T-helper 1 cell treated with Interleukin-12 subunit alpha and Interleukin-12 subunit beta and Interleukin-4 antibody, amounts not matched to agents 30 ng/mL and 1 ng/mL, for 36 hours (primary cell): ENCODE data around the gene NAB2. TPM values are rescaled to one million over a fixed set of nuclear protein-coding genes. Genes with fewer than 3 reads are reported as not detected.
"Not testable (repeated sequence)": the region's sequence is repeated elsewhere in the genome, so short reads cannot be mapped to it uniquely, and the experiment has no call there.

ENCODE experiments used
- intact Hi-C: fragments of 100-400 bp; cut with micrococcal nuclease; formaldehyde crosslinking; loops from one replicate; pipeline ENCODE4 v1.15.1; 2024
- total RNA-seq: library from RNA; stranded (reverse); gene quantifications from 2 replicates; pipeline ENCODE4 v1.2.3, GENCODE V29; 2022

The NAB2 gene
- total RNA-seq, 1 donor from 2014 or later: 12.3 TPM

- intact Hi-C loops: loop anchor here (5.0 to 10.0 kb wide), 3 partner anchors 133 to 633 kb away; no protein-coding TSS in a partner anchor
Measured at GRCh38 chr12:57109207-57110103, 20.5 kb downstream of the NAB2 start.

GRCh38 chr12:57110104-57111030 is 21.5 kb downstream of the NAB2 start:
- intact Hi-C loops: loop anchor here (1.0 to 10.0 kb wide), 7 partner anchors 22 to 632 kb away; partner anchors contain the start of genes NACA and PRIM1

- intact Hi-C loops: loop anchor here (1.0 to 10.0 kb wide), 7 partner anchors 23 to 631 kb away; partner anchors contain the start of genes NACA and PRIM1
Measured at GRCh38 chr12:57111031-57111734, 22.3 kb downstream of the NAB2 start, which contains the start of gene STAT6. TSS of gene STAT6 (minus strand) at chr12:57111362. CDS start at chr12:57108278, 3,084 bp downstream.

GRCh38 chr12:57112492-57113294 is 23.8 kb downstream of the NAB2 start:
- intact Hi-C loops: loop anchor here (1.0 to 10.0 kb wide), 13 partner anchors 12 to 630 kb away; partner anchors contain the start of genes LRP1, NEMP1 and PTGES3

- intact Hi-C loops: loop anchor here (10.0 kb wide), 1 partner anchor 282 kb away; no protein-coding TSS in a partner anchor
Measured at GRCh38 chr12:57116580-57117281, 27.8 kb downstream of the NAB2 start.

GRCh38 chr12:57118711-57119271 is 29.9 kb downstream of the NAB2 start:
- intact Hi-C loops: loop anchor here (10.0 kb wide), 1 partner anchor 284 kb away; no protein-coding TSS in a partner anchor

GRCh38 chr12:57119294-57120085 is 30.6 kb downstream of the NAB2 start:
- intact Hi-C loops: loop anchor here (10.0 kb wide), 1 partner anchor 285 kb away; no protein-coding TSS in a partner anchor

- intact Hi-C loops: not testable (repeated sequence)
Measured at GRCh38 chr12:57120718-57121117, 31.8 kb downstream of the NAB2 start.

- intact Hi-C loops: loop anchor here (1.0 kb wide), 5 partner anchors 12 to 119 kb away; no protein-coding TSS in a partner anchor
Measured at GRCh38 chr12:57123813-57124212, 34.9 kb downstream of the NAB2 start.

GRCh38 chr12:57124261-57124877 is 35.5 kb downstream of the NAB2 start:
- intact Hi-C loops: loop anchor here (1.0 kb wide), 5 partner anchors 12 to 119 kb away; no protein-coding TSS in a partner anchor

- intact Hi-C loops: no loop called here
Measured at GRCh38 chr12:57126061-57126460, 37.1 kb downstream of the NAB2 start.

- intact Hi-C loops: no loop called here
Measured at GRCh38 chr12:57126561-57126960, 37.6 kb downstream of the NAB2 start.

GRCh38 chr12:57127101-57127725 is 38.3 kb downstream of the NAB2 start:
- intact Hi-C loops: no loop called here

GRCh38 chr12:57127726-57128518 is 39.0 kb downstream of the NAB2 start, which contains the start of gene LRP1:
TSS of gene LRP1 (plus strand) at chr12:57128483. CDS start at chr12:57128965, 482 bp downstream.
- intact Hi-C loops: loop anchor here (1.0 kb wide), 3 partner anchors 16 to 111 kb away; partner anchors contain the start of gene NEMP1

- intact Hi-C loops: loop anchor here (1.0 kb wide), 3 partner anchors 16 to 111 kb away; partner anchors contain the start of gene NEMP1
Measured at GRCh38 chr12:57128519-57129247, 39.8 kb downstream of the NAB2 start.
